IPS-18c (cell line): ENCODE results near the gene PCDHA7.
"Not testable (repeated sequence)": the region's sequence is repeated elsewhere in the genome, so short reads cannot be mapped to it uniquely, and the experiment has no call there.

Experiments used
- H3K4me3 ChIP-seq: 2 replicates; pipeline ENCODE4 v1.7.0; 2013; ENCODE audit warnings: low read depth, mild to moderate bottlenecking, low read length, moderate library complexity; ENCODE audit not compliant: insufficient read depth
- H3K9me3 ChIP-seq: one replicate; pipeline ENCODE4 v1.6.1; 2013; ENCODE audit warnings: mild to moderate bottlenecking, low read length, moderate library complexity; ENCODE audit not compliant: control insufficient read depth, insufficient read depth

The PCDHA7 gene

GRCh38 chr5:140833993-140834392 is at the start of gene PCDHA7:
PCDHA7 (plus strand) TSS chr5:140834269; CDS start chr5:140834384, 115 bp downstream.
- peaks cover 2% of the 10 kb centered on the region for H3K9me3 ChIP-seq
- no peak within 1 kb of the TSS for H3K4me3 ChIP-seq

- peaks cover 5% of the 10 kb centered on the region for H3K9me3 ChIP-seq
- no peak within 1 kb of the TSS for H3K4me3 ChIP-seq
These were observed 48.0 kb upstream of the PCDHA7 start, which contains the start of gene PCDHA1 for GRCh38 chr5:140785905-140786686. PCDHA1 (plus strand) TSS chr5:140786140.

- not testable (repeated sequence) for H3K4me3 ChIP-seq, H3K9me3 ChIP-seq
These were observed 46.6 kb upstream of the PCDHA7 start for GRCh38 chr5:140787422-140787821.

- not testable (repeated sequence) for H3K4me3 ChIP-seq, H3K9me3 ChIP-seq
These were observed 46.1 kb upstream of the PCDHA7 start for GRCh38 chr5:140787849-140788504.

GRCh38 chr5:140791089-140791488 is 43.0 kb upstream of the PCDHA7 start:
- H3K9me3 ChIP-seq: peaks cover 5% of the 10 kb centered on the region
- H3K4me3 ChIP-seq: no peak overlapping the region

- Histone ChIP-seq H3K9me3 (no peaks in the 10 kb centered on the region), H3K4me3 (peak within 1 kb of the TSS; percentile 49)
These were observed 39.3 kb upstream of the PCDHA7 start, which contains the start of gene PCDHA2 for GRCh38 chr5:140794595-140795258. PCDHA2 (plus strand) TSS chr5:140794852.

GRCh38 chr5:140795259-140795641 is 38.8 kb upstream of the PCDHA7 start:
- peak overlapping the region; percentile 49; the same call in 1 of the 2 replicates for H3K4me3 ChIP-seq
- no peaks in the 10 kb centered on the region for H3K9me3 ChIP-seq

- H3K4me3 ChIP-seq, H3K9me3 ChIP-seq: not testable (repeated sequence)
These were observed 37.9 kb upstream of the PCDHA7 start for GRCh38 chr5:140796072-140796717.

- H3K4me3 ChIP-seq: no peak overlapping the region
- H3K9me3 ChIP-seq: no peaks in the 10 kb centered on the region
These were observed 37.4 kb upstream of the PCDHA7 start for GRCh38 chr5:140796718-140797095.

GRCh38 chr5:140800816-140801493 is 33.1 kb upstream of the PCDHA7 start, which contains the start of gene PCDHA3:
PCDHA3 (plus strand) TSS chr5:140801057.
- H3K9me3 ChIP-seq: no peaks in the 10 kb centered on the region

GRCh38 chr5:140801494-140801841 is 32.6 kb upstream of the PCDHA7 start:
- Histone ChIP-seq H3K4me3 (no peak overlapping the region), H3K9me3 (no peaks in the 10 kb centered on the region)

More at GRCh38 chr5:140800816-140801493, 33.1 kb upstream of the PCDHA7 start, which contains the start of gene PCDHA3:
- H3K4me3 ChIP-seq: no peak within 1 kb of the TSS

GRCh38 chr5:140802381-140802780 is 31.7 kb upstream of the PCDHA7 start:
- not testable (repeated sequence) for H3K4me3 ChIP-seq, H3K9me3 ChIP-seq

GRCh38 chr5:140802781-140803271 is 31.2 kb upstream of the PCDHA7 start:
- no peak overlapping the region for H3K4me3 ChIP-seq
- no peaks in the 10 kb centered on the region for H3K9me3 ChIP-seq

GRCh38 chr5:140806834-140807775 is 27.0 kb upstream of the PCDHA7 start, which contains the start of gene PCDHA4:
PCDHA4 (plus strand) TSS chr5:140807068.
- H3K4me3 ChIP-seq: peak within 1 kb of the TSS; percentile 69
- no peaks in the 10 kb centered on the region for H3K9me3 ChIP-seq

GRCh38 chr5:140808241-140808888 is 25.7 kb upstream of the PCDHA7 start:
- not testable (repeated sequence) for H3K4me3 ChIP-seq, H3K9me3 ChIP-seq
